Hepatocyte (in vitro differentiated cells): ENCODE data around the gene BOLA3. TPM values are rescaled to one million over a fixed set of nuclear protein-coding genes. Genes with fewer than 3 reads are reported as not detected.
"Not testable (repeated sequence)": the region's sequence is repeated elsewhere in the genome, so short reads cannot be mapped to it uniquely, and the experiment has no call there.

Experiments used
- DNase-seq: peaks from one replicate; pipeline ENCODE4 v3.0.0-alpha.2; 2016; ENCODE audit warnings: low spot score
- H2AFZ ChIP-seq: fragments of 200-600 bp; sonication (generic); 2 replicates; pipeline ENCODE4 v1.6.0; 2016; ENCODE audit warnings: antibody characterized with exemption, mild to moderate bottlenecking
- H3K27ac ChIP-seq: fragments of 200-600 bp; sonication (generic); 2 replicates; pipeline ENCODE4 v1.5.1; 2016; ENCODE audit warnings: mild to moderate bottlenecking
- H3K27me3 ChIP-seq: fragments of 200-600 bp; sonication (generic); 2 replicates; pipeline ENCODE4 v1.6.1; 2016
- H3K36me3 ChIP-seq: fragments of 200-600 bp; sonication (generic); replicated peaks from 2 replicates; pipeline ENCODE4 v1.5.1; 2016; ENCODE audit warnings: low read depth; ENCODE audit not compliant: insufficient read depth
- H3K4me1 ChIP-seq: fragments of 200-600 bp; sonication (generic); 2 replicates; pipeline ENCODE4 v1.5.1; 2016; ENCODE audit warnings: mild to moderate bottlenecking, moderate library complexity; ENCODE audit not compliant: insufficient read depth
- H3K4me2 ChIP-seq: fragments of 200-600 bp; sonication (generic); 2 replicates; pipeline ENCODE4 v1.6.0; 2016
- H3K4me3 ChIP-seq: fragments of 200-600 bp; sonication (generic); 2 replicates; pipeline ENCODE4 v1.5.1; 2016; ENCODE audit warnings: mild to moderate bottlenecking
- H3K79me2 ChIP-seq: fragments of 200-600 bp; sonication (generic); 2 replicates; pipeline ENCODE4 v1.6.0; 2017; ENCODE audit warnings: mild to moderate bottlenecking
- H3K9me2 ChIP-seq: fragments of 200-600 bp; sonication (generic); replicated peaks from 2 replicates; pipeline ENCODE4 v1.6.0; 2017; ENCODE audit warnings: mild to moderate bottlenecking; ENCODE audit not compliant: insufficient read depth
- H3K9me3 ChIP-seq: fragments of 200-600 bp; sonication (generic); 2 replicates; pipeline ENCODE4 v1.5.1; 2016; ENCODE audit warnings: low read depth, mild to moderate bottlenecking
- H4K20me1 ChIP-seq: fragments of 200-600 bp; sonication (generic); 2 replicates; pipeline ENCODE4 v1.6.0; 2016; ENCODE audit warnings: mild to moderate bottlenecking; ENCODE audit not compliant: insufficient read depth, poor library complexity, severe bottlenecking
- EZH2 ChIP-seq: fragments of 200-600 bp; sonication (generic); IDR thresholded peaks from 2 replicates; pipeline ENCODE4 v1.6.1; 2016; ENCODE audit warnings: antibody characterized with exemption, mild to moderate bottlenecking, borderline replicate concordance
- EZH2phosphoT487 ChIP-seq: fragments of 200-600 bp; sonication (generic); IDR thresholded peaks from one replicate; pipeline ENCODE4 v1.6.1; 2018; ENCODE audit warnings: antibody characterized with exemption, mild to moderate bottlenecking, low read depth, moderate library complexity; ENCODE audit not compliant: unreplicated experiment, severe bottlenecking
- WGBS: methylation state at CpG from one replicate; pipeline ENCODE4 v1.1.6; 2016; ENCODE audit warnings: low lambda C conversion rate; ENCODE audit errors: missing lambda C conversion rate; 5-methylcytosine and 5-hydroxymethylcytosine counted together
- polyA plus RNA-seq: library from polyadenylated mRNA; unstranded; fragments of >200 nt; fragmentation: Nextera tagmentation; extraction: Ambion mirVana; gene quantifications from 2 replicates; pipeline ENCODE4 v1.2.1, GENCODE V29; 2016
- total RNA-seq: library from RNA; depleted of rRNA; stranded (reverse); fragments of >200 nt; gene quantifications from 2 replicates; pipeline ENCODE4 v1.2.3, GENCODE V29; 2014
- TF ChIP-seq, protein P1 (sequence below): fragments of 200-600 bp; sonication (generic); IDR thresholded peaks from 2 replicates; pipeline ENCODE4 v1.5.1; 2016; ENCODE audit warnings: antibody characterized with exemption, mild to moderate bottlenecking; ENCODE audit not compliant: poor library complexity

The BOLA3 gene
- total and polyA plus RNA-seq, 2 experiments from 2014 or later, result 43.8 to 56.3 TPM

- Histone ChIP-seq H2AFZ (no peak overlapping the region), H3K79me2 (no peaks in the 10 kb centered on the region), H3K27ac (no peak overlapping the region), H3K4me3 (no peak overlapping the region), H3K4me1 (no peaks in the 10 kb centered on the region), H3K9me2 (no peaks in the 10 kb centered on the region), H3K36me3 (no peaks in the 10 kb centered on the region), H3K9me3 (no peaks in the 10 kb centered on the region), H3K4me2 (no peak overlapping the region), H3K27me3 (peaks cover 4% of the 10 kb centered on the region), H4K20me1 (no peaks in the 10 kb centered on the region)
- TF ChIP-seq EZH2phosphoT487 (no peak), EZH2 (no peak)
- TF ChIP-seq, protein P1, sequence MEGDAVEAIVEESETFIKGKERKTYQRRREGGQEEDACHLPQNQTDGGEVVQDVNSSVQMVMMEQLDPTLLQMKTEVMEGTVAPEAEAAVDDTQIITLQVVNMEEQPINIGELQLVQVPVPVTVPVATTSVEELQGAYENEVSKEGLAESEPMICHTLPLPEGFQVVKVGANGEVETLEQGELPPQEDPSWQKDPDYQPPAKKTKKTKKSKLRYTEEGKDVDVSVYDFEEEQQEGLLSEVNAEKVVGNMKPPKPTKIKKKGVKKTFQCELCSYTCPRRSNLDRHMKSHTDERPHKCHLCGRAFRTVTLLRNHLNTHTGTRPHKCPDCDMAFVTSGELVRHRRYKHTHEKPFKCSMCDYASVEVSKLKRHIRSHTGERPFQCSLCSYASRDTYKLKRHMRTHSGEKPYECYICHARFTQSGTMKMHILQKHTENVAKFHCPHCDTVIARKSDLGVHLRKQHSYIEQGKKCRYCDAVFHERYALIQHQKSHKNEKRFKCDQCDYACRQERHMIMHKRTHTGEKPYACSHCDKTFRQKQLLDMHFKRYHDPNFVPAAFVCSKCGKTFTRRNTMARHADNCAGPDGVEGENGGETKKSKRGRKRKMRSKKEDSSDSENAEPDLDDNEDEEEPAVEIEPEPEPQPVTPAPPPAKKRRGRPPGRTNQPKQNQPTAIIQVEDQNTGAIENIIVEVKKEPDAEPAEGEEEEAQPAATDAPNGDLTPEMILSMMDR, result no peak
- 71% methylated on average over 6 of the region's 6 CpGs for WGBS
- DNase-seq, result no peak
Measured at GRCh38 chr2:74191596-74192380, 44.1 kb upstream of the BOLA3 start.

GRCh38 chr2:74188696-74189095 is 41.0 kb upstream of the BOLA3 start:
- no peak for TF ChIP-seq EZH2
- H3K4me2 ChIP-seq, result no peak overlapping the region
- H3K4me3 ChIP-seq, result no peak overlapping the region
- no peak overlapping the region for H3K27ac ChIP-seq
- WGBS, result 94% methylated on average over 3 of the region's 3 CpGs
- H3K9me2 ChIP-seq, result no peaks in the 10 kb centered on the region
- H3K79me2 ChIP-seq, result no peaks in the 10 kb centered on the region
- H3K27me3 ChIP-seq, result peaks cover 4% of the 10 kb centered on the region
- no peaks in the 10 kb centered on the region for H4K20me1 ChIP-seq
- H3K4me1 ChIP-seq, result no peaks in the 10 kb centered on the region
- H3K36me3 ChIP-seq, result no peaks in the 10 kb centered on the region
- DNase-seq, result no peak
- no peaks in the 10 kb centered on the region for H3K9me3 ChIP-seq
- H2AFZ ChIP-seq, result no peak overlapping the region

DNA sequence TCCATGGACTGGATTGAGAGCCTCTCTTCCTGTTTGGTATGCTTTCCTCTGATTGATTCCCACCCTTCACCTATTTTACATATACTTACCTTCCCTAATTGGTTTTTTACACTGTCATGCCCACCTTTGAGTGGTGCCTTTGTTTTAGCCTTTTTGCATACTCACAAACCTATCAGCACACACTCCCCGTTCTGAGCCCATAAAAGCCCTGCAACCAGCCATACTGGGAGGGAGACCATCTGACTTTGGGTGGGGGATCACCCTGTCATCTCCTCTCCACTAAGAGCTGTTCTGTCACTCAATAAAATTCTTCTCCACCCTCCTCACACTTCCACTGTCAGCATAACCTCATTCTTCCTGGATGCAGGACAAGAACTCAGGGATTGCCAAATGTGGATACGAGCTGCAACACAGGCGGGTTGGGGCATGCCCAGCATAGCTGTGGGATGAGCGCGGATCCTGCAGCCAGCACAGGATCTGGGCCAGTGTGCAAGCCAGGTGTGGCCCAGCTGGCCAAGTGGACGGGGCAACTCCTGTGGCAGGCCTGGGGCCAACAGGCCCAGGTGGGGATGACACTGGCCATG is 40.4 kb upstream of the BOLA3 start:
- 79% methylated on average over 6 of the region's 6 CpGs for WGBS

DNA sequence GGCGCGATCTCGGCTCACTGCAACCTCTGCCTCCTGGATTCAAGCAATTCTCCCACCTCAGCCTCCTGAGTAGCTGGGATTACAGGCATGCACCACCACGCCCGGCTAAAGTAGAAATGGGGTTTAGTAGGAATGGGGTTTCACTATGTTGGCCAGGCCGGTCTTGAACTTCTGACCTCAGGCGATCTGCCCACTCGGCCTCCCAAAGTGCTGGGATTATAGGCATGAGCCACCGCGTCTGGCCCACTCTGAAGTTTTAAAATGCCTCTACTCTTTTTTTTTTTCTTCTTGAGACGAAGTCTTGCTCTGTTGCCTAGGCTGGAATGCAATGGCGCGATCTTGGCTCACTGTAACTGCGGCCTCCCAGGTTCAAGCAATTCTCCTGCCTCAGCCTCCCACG is 39.0 kb upstream of the BOLA3 start:
- not testable (repeated sequence) for H3K4me1 ChIP-seq, H4K20me1 ChIP-seq, H2AFZ ChIP-seq, H3K27me3 ChIP-seq, H3K4me2 ChIP-seq, DNase-seq, H3K4me3 ChIP-seq, H3K27ac ChIP-seq, H3K79me2 ChIP-seq, H3K36me3 ChIP-seq, H3K9me3 ChIP-seq, H3K9me2 ChIP-seq
- WGBS, result 96% methylated on average over 15 of the region's 15 CpGs

More for the DNA sequence above, 40.4 kb upstream of the BOLA3 start:
- H3K9me2 ChIP-seq, result no peaks in the 10 kb centered on the region
- no peaks in the 10 kb centered on the region for H3K36me3 ChIP-seq
- no peaks in the 10 kb centered on the region for H4K20me1 ChIP-seq
- peak; percentile 8 for DNase-seq
- H2AFZ ChIP-seq, result no peak overlapping the region
- H3K4me1 ChIP-seq, result no peaks in the 10 kb centered on the region
- no peak overlapping the region for H3K4me3 ChIP-seq
- H3K9me3 ChIP-seq, result no peaks in the 10 kb centered on the region
- H3K4me2 ChIP-seq, result no peak overlapping the region
- no peaks in the 10 kb centered on the region for H3K79me2 ChIP-seq
- H3K27ac ChIP-seq, result no peak overlapping the region
- peaks cover 4% of the 10 kb centered on the region for H3K27me3 ChIP-seq
- TF ChIP-seq EZH2 (no peak), EZH2phosphoT487 (no peak)
- TF ChIP-seq, protein P1, result no peak
